GM10847 (cell line): Measurements from ENCODE around the gene FBXO48.
A peak's percentile ranks its signal among the peaks of the same experiment; 100 is the strongest.

Source experiments
- POLR2A ChIP-seq: IDR thresholded peaks from 2 replicates; pipeline ENCODE4 v1.6.1; 2011; ENCODE audit not compliant: insufficient read length; ENCODE audit errors: extremely low read depth

FBXO48 gene

GRCh38 chr2:68454719-68455118, 12.4 kb downstream of the FBXO48 start:
- no peak for TF ChIP-seq POLR2A

DNA sequence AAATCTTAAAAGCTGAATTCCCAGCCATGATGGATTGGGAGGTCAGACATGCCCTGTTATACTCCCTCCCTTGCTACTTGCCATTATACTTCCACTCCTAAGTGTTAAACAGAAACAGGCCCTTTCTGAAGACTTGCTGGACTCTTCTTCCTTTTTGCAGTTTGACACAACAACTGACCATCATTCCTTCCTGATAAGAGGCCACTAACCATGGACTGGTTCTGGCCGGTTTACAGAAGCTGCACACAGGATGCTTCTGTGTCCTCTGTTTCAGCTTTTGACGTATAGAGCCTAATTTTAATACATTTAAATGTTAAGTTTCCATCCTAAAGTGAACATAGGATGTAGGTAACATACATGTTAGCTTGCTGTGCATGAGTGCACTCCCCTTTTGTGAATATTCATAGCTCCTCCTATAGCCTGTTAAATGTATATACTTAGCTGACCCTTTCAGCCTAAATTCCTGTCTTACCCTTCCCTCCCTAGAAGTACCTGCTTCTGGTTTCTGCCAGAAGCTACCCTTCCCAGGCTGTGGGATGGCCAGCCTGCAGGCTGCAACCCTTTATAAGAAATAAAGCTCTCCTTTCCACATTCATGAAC, 13.2 kb downstream of the FBXO48 start:
- TF ChIP-seq POLR2A, result no peak

GRCh38 chr2:68452158-68452900, 14.8 kb downstream of the FBXO48 start:
- no peak for TF ChIP-seq POLR2A

- TF ChIP-seq POLR2A, result no peak
These were observed 18.1 kb downstream of the FBXO48 start for GRCh38 chr2:68448671-68449653.

GRCh38 chr2:68447118-68447517, 20.0 kb downstream of the FBXO48 start:
- TF ChIP-seq POLR2A, result no peak

- no peak for TF ChIP-seq POLR2A
These were observed 25.1 kb downstream of the FBXO48 start for GRCh38 chr2:68441994-68442322.

DNA sequence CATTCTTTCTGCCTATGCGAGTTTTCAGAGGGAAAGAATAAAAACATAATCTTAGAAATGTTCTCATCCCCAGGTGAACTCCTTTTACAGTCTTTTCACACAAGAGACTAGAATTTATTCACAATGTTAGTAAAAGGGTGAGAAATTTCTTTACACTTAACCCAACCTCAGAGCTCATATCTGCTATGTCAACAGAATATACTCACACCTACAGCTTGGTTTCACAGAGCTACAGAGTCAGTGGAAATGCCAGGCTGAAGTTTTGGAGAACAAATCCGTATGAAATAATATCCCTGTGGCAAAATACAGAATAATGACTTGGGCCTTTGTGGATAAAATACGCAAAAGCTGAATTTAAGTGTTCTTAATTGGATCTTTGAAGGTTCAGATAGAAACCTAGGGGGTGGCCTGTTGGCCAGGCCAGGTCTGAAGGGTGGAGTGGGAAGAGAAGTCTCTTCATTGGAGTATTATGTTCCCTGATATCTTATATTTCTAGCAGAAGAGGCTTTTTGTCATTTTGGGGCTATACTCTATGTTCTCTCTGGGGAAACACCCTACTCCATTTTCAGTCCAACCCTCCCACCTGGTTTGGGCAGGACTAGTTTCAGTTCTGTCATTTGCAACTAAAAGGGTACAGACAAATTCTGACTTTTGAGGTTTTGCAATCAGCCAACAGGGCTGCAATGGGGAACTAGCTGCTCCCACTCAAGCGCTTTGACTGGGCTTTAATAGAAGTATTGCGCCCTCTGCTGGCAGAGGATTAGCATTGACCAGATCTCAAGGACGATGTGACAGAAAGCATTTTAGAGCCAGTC, 25.7 kb downstream of the FBXO48 start:
- no peak for TF ChIP-seq POLR2A

DNA sequence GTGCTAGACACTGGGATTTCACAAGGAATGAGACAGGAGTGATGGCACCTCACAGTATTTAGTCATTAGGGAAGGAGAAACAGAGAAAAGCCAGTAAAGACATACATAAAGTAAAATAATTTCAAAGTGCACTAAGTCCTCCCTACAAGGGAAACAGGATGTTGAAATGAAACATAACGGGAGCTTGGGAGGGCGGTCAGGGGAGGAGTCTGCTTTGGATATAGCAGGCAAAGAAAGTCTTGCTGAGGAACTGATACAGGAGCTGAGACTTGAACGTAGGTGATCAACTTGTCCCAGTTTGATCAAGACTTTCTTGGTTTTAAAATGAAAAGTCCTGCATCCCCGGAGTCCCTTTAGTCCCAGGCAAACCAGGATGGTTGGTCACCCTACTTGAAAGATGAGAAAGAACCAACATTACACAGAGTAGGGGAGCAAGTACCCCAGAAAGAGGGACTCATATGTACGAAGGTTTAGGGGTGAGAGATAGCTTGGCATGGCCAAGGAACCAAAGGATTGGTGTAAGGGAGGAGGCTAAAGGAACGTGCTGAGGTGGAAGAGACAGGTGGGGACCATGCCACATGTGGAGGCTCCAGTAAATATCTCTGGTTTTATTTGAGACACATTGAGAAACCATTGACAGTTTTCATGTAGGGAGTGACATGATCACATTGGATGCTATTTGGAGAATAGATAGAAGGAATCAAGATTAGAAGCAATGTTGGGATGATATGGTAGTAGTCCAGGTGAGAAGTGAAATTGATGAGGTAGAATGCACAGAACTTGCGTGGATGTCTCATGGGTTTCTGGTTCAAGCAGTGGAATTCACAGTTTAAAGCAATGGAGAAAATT, 28.4 kb downstream of the FBXO48 start:
- peak; percentile 35 for TF ChIP-seq POLR2A

GRCh38 chr2:68436270-68436669, 30.8 kb downstream of the FBXO48 start:
- TF ChIP-seq POLR2A, result no peak

GRCh38 chr2:68435615-68436014, 31.5 kb downstream of the FBXO48 start:
- TF ChIP-seq POLR2A, result no peak

GRCh38 chr2:68434981-68435380, 32.1 kb downstream of the FBXO48 start:
- TF ChIP-seq POLR2A, result no peak

DNA sequence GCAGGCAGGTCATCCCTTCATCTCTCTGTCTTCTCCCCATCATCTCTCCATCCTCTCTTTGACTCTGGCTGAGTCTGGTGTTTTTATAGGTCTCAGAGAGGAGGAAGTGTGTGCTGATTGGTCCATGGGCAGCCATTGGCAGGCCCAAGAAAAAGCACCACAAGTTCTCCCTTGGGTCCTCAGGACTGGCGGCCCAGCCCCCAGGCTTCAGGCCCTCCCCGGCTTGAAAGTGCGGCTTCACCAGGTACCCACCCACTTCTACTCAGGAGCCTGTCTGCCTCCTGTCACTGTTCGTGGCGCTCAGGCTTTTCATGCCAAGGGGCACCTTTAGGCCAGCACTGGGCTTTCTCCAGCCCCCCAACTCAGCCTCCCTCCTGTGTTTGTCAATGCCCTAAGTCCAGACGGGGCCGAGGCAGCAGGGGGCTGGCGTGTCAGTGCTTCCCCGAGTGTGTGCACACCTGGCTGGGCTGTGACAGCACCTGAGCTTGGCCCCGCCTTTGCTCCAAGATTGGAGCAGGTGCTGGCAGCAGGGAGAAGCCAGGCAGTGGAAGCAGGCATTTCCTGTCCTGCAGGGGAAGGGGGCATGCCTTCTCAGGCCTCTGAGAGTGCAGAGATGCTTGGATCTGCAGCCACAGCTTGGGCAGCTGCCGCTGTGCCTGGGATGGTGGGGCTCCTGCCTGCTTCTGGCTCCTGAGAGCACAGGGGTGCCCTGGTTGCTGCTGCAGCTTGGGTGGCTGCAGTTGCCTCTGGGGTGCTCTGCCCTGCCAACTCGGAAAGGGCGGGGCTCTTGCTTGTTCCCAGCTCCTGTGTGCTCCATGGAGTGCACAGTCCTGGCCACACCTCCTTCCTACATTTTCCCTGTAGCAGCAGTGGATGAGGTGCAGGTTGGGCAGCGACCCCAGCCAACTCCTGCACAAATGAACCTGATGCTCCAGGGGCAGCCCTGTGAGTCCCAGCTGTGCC, 34.1 kb downstream of the FBXO48 start:
- no peak for TF ChIP-seq POLR2A
